CD14-positive monocyte (primary cell): ENCODE data around the gene ACSS1. TPM values are rescaled to one million over a fixed set of nuclear protein-coding genes. Genes with fewer than 3 reads are reported as not detected.

Source experiments
- DNase-seq, 3 donors: peaks; one replicate each; pipeline ENCODE4 v3.0.0-alpha.2; 2011 to 2022
- H2AFZ ChIP-seq: 2 replicates; pipeline ENCODE4 v1.6.0; 2012; ENCODE audit warnings: mild to moderate bottlenecking, low read depth, low read length, inconsistent platforms; ENCODE audit not compliant: insufficient read depth, poor library complexity, severe bottlenecking
- H3K27ac ChIP-seq, 2 donors: 1 replicate in 1 of 2; 2 replicates in 1 of 2; pipeline ENCODE4 v1.5.1; 2012 to 2013; ENCODE audit warnings: low read length in 2 of 2, control low read depth in 1 of 2, inconsistent platforms in 1 of 2, low read depth in 1 of 2, mild to moderate bottlenecking in 1 of 2
- H3K27me3 ChIP-seq, 2 donors: one replicate each; pipeline versions ENCODE4 v1.6.0 to v1.6.1; 2011 to 2013; ENCODE audit warnings: low read length in 2 of 2; ENCODE audit not compliant: control insufficient read depth in 2 of 2, insufficient read depth in 2 of 2
- H3K36me3 ChIP-seq, 2 donors: replicated peaks in 1 of 2; 1 replicate in 1 of 2; 2 replicates in 1 of 2; pipeline versions ENCODE4 v1.5.1 to v1.6.1; 2012 to 2013; ENCODE audit warnings: low read length in 2 of 2, control low read depth in 1 of 2, inconsistent platforms in 1 of 2, mild to moderate bottlenecking in 1 of 2; ENCODE audit not compliant: insufficient read depth in 2 of 2, control insufficient read depth in 1 of 2
- H3K4me1 ChIP-seq, 2 donors: 1 replicate in 1 of 2; 2 replicates in 1 of 2; pipeline versions ENCODE4 v1.5.1 to v1.6.1; 2012 to 2013; ENCODE audit warnings: low read length in 2 of 2, control low read depth in 1 of 2, inconsistent platforms in 1 of 2, mild to moderate bottlenecking in 1 of 2, moderate library complexity in 1 of 2; ENCODE audit not compliant: insufficient read depth in 2 of 2, control insufficient read depth in 1 of 2
- H3K4me2 ChIP-seq: replicated peaks from 2 replicates; pipeline ENCODE3; 2012; ENCODE audit warnings: low read length, moderate library complexity, mild to moderate bottlenecking; ENCODE audit not compliant: poor library complexity, severe bottlenecking; ENCODE audit errors: extremely low read depth
- H3K4me3 ChIP-seq, 3 experiments: fragments of 200-600 bp in 1 of 3; sonication (generic) in 1 of 3; replicated peaks in 1 of 3; 1 replicate in 2 of 3; 2 replicates in 1 of 3; pipeline ENCODE4 v1.5.1; 2011 to 2013; ENCODE audit warnings: low read length in 3 of 3, mild to moderate bottlenecking in 3 of 3, control low read depth in 2 of 3, low read depth in 2 of 3, inconsistent platforms in 1 of 3, moderate library complexity in 1 of 3
- H3K79me2 ChIP-seq: 2 replicates; pipeline ENCODE4 v1.6.0; 2012; ENCODE audit warnings: mild to moderate bottlenecking, control low read depth, inconsistent platforms, low read length, moderate library complexity; ENCODE audit not compliant: insufficient read depth
- H3K9ac ChIP-seq: 2 replicates; pipeline ENCODE4 v1.6.0; 2017; ENCODE audit warnings: low read length, mild to moderate bottlenecking; ENCODE audit not compliant: insufficient read depth, poor library complexity, severe bottlenecking
- H3K9me3 ChIP-seq, 2 donors: replicated peaks in 1 of 2; 1 replicate in 1 of 2; 2 replicates in 1 of 2; pipeline versions ENCODE4 v1.5.1 to v1.6.1; 2012 to 2013; ENCODE audit warnings: low read length in 2 of 2, control low read depth in 1 of 2; ENCODE audit not compliant: control insufficient read depth in 1 of 2, insufficient read depth in 1 of 2
- H4K20me1 ChIP-seq: 2 replicates; pipeline ENCODE4 v1.6.0; 2012; ENCODE audit warnings: mild to moderate bottlenecking, low read length, control low read depth, moderate library complexity; ENCODE audit not compliant: insufficient read depth
- H3K27ac Mint-ChIP-seq, 7 donors: one replicate each; pipeline ENCODE4 v1.8.0; 2020; ENCODE audit warnings: mild to moderate bottlenecking in 7 of 7, mixed read lengths in 7 of 7, moderate library complexity in 6 of 7, inconsistent platforms in 2 of 7
- H3K27me3 Mint-ChIP-seq, 3 donors: one replicate each; pipeline ENCODE4 v1.8.0; 2021 to 2022; ENCODE audit warnings: low read depth in 3 of 3, mild to moderate bottlenecking in 3 of 3, mixed read lengths in 3 of 3, moderate library complexity in 3 of 3, inconsistent platforms in 1 of 3
- H3K36me3 Mint-ChIP-seq, 2 donors: one replicate each; pipeline ENCODE4 v1.8.0; 2020; ENCODE audit warnings: mixed read lengths in 2 of 2, inconsistent platforms in 1 of 2, mild to moderate bottlenecking in 1 of 2
- H3K4me1 Mint-ChIP-seq: one replicate; pipeline ENCODE4 v1.8.0; 2020; ENCODE audit warnings: mild to moderate bottlenecking, mixed read lengths
- H3K4me3 Mint-ChIP-seq, 2 donors: one replicate each; pipeline ENCODE4 v1.8.0; 2020; ENCODE audit warnings: mild to moderate bottlenecking in 2 of 2, mixed read lengths in 2 of 2, moderate library complexity in 1 of 2
- H3K9me3 Mint-ChIP-seq, 7 donors: one replicate each; pipeline ENCODE4 v1.8.0; 2020 to 2022; ENCODE audit warnings: mixed read lengths in 7 of 7, mild to moderate bottlenecking in 6 of 7, moderate library complexity in 6 of 7, inconsistent platforms in 2 of 7
- CTCF ChIP-seq: fragments of 200-600 bp; IDR thresholded peaks from one replicate; pipeline ENCODE4 v1.8.0; 2022; ENCODE audit warnings: antibody characterized with exemption, mild to moderate bottlenecking
- WGBS: methylation state at CpG from one replicate; pipeline ENCODE4 v1.1.5; 2013; ENCODE audit warnings: missing lambda C conversion rate; ENCODE audit not compliant: insufficient coverage; 5-methylcytosine and 5-hydroxymethylcytosine counted together
- intact Hi-C, 2 donors: fragments of 100-400 bp; cut with micrococcal nuclease; formaldehyde crosslinking; loops; one replicate each; pipeline versions ENCODE4 v1.15.0 to v1.15.1; 2023
- polyA plus RNA-seq, 3 donors: library from polyadenylated mRNA; depleted of rRNA in 1 of 3; unstranded in 2 of 3; stranded (reverse) in 1 of 3; fragments of 300-500 nt in 2 of 3; fragments of >200 nt in 1 of 3; fragmentation: Illumina TruSeq in 2 of 3; gene quantifications; 1 replicate in 2 of 3; 2 replicates in 1 of 3; pipeline ENCODE4 v1.2.3, GENCODE V29; 2012 to 2021

Gene ACSS1
- polyA plus RNA-seq, 3 donors, result 26.6 to 32.0 (median 27.6) TPM

- peak overlapping the region in 6 of 7 donors; percentile 22 to 83 (median 60) for H3K27ac Mint-ChIP-seq
- H3K4me3 Mint-ChIP-seq, result no peak overlapping the region
- WGBS, result 23% methylated on average over 6 of the region's 11 CpGs
- Histone ChIP-seq H3K79me2 (peaks cover 53% of the 10 kb centered on the region), H3K27me3 (no peaks in the 10 kb centered on the region), H3K4me2 (peak overlapping the region; percentile 13), H2AFZ (no peak overlapping the region), H3K4me3 (no peak overlapping the region), H3K9me3 (no peaks in the 10 kb centered on the region), H3K4me1 (peaks cover 31 to 40% of the 10 kb centered on the region in 2 donors), H3K9ac (no peak overlapping the region), H4K20me1 (peaks cover 57% of the 10 kb centered on the region), H3K27ac (peak overlapping the region; percentile 10 to 56), H3K36me3 (peaks cover 2 to 7% of the 10 kb centered on the region in 2 donors)
- H3K4me1 Mint-ChIP-seq, result peaks cover 47% of the 10 kb centered on the region
- H3K27me3 Mint-ChIP-seq, result no peaks in the 10 kb centered on the region
- DNase-seq, result peak in 1 of 3 donors; percentile 6
- no peak for TF ChIP-seq CTCF
- no peaks in the 10 kb centered on the region for H3K9me3 Mint-ChIP-seq
- intact Hi-C loops, result loop anchor here in 1 of 2 donors (10.0 kb wide), 1 partner anchor 341 kb away; the partner anchor contains the start of gene ABHD12
- H3K36me3 Mint-ChIP-seq, result peaks cover 3 to 13% of the 10 kb centered on the region in 2 donors
Observed at GRCh38 chr20:25053255-25054031, 4.5 kb downstream of the ACSS1 start.

GRCh38 chr20:25052255-25053194 lies 5.4 kb downstream of the ACSS1 start:
- peaks cover 47% of the 10 kb centered on the region for H3K4me1 Mint-ChIP-seq
- peaks cover 29 to 38% of the 10 kb centered on the region in 2 donors for H3K4me1 ChIP-seq

More at GRCh38 chr20:25052255-25053194, 5.4 kb downstream of the ACSS1 start:
- H3K9ac ChIP-seq, result no peak overlapping the region
- peak overlapping the region in 2 of 7 donors; percentile 28 to 74 for H3K27ac Mint-ChIP-seq
- H3K36me3 ChIP-seq, result peaks cover 10 to 16% of the 10 kb centered on the region in 2 donors
- peaks cover 53% of the 10 kb centered on the region for H3K79me2 ChIP-seq
- H3K9me3 Mint-ChIP-seq, result no peaks in the 10 kb centered on the region
- no peak overlapping the region for H3K4me3 Mint-ChIP-seq
- H3K27me3 ChIP-seq, result no peaks in the 10 kb centered on the region
- no peak overlapping the region for H2AFZ ChIP-seq
- intact Hi-C loops, result loop anchor here in 1 of 2 donors (10.0 kb wide), 1 partner anchor 342 kb away; the partner anchor contains the start of gene ABHD12
- peaks cover 10 to 19% of the 10 kb centered on the region in 2 donors for H3K36me3 Mint-ChIP-seq
- peaks cover 57% of the 10 kb centered on the region for H4K20me1 ChIP-seq
- H3K27me3 Mint-ChIP-seq, result no peaks in the 10 kb centered on the region
- no peak for TF ChIP-seq CTCF
- WGBS, result 100% methylated on average over 4 of the region's 16 CpGs
- no peak overlapping the region for H3K4me2 ChIP-seq
- no peak overlapping the region for H3K27ac ChIP-seq
- no peak overlapping the region for H3K4me3 ChIP-seq
- DNase-seq, result no peak
- H3K9me3 ChIP-seq, result no peaks in the 10 kb centered on the region
